Trophoblast cell (in vitro differentiated cells and primary cell): ENCODE data around the gene MACROD2.

Source experiments
- DNase-seq, 2 donors: peaks; one replicate each; pipeline ENCODE4 v3.0.0-alpha.2; 2016
- H2AFZ ChIP-seq: 2 replicates; pipeline ENCODE4 v1.6.1; 2013; ENCODE audit warnings: low read length, moderate library complexity, mild to moderate bottlenecking; ENCODE audit not compliant: insufficient read depth, poor library complexity
- H2AK5ac ChIP-seq: 2 replicates; pipeline ENCODE4 v1.6.1; 2013; ENCODE audit warnings: mild to moderate bottlenecking, low read length
- H2BK120ac ChIP-seq: 2 replicates; pipeline ENCODE4 v1.6.1; 2013; ENCODE audit warnings: low read length, mild to moderate bottlenecking, moderate library complexity; ENCODE audit not compliant: insufficient read depth, poor library complexity
- H2BK12ac ChIP-seq: 2 replicates; pipeline ENCODE4 v1.6.1; 2013; ENCODE audit warnings: mild to moderate bottlenecking, low read length, moderate library complexity
- H2BK5ac ChIP-seq: 2 replicates; pipeline ENCODE4 v1.6.1; 2013; ENCODE audit warnings: low read length, low read depth, moderate library complexity, mild to moderate bottlenecking; ENCODE audit not compliant: poor library complexity
- H3K14ac ChIP-seq: 2 replicates; pipeline ENCODE4 v1.6.1; 2013; ENCODE audit warnings: mild to moderate bottlenecking, low read length
- H3K18ac ChIP-seq: 2 replicates; pipeline ENCODE4 v1.6.1; 2013; ENCODE audit warnings: mild to moderate bottlenecking, low read length
- H3K23ac ChIP-seq: 2 replicates; pipeline ENCODE4 v1.6.1; 2013; ENCODE audit warnings: low read length
- H3K27ac ChIP-seq: 2 replicates; pipeline ENCODE4 v1.5.1; 2013; ENCODE audit warnings: low read depth, mild to moderate bottlenecking, inconsistent platforms, low read length, moderate library complexity
- H3K27me3 ChIP-seq: 2 replicates; pipeline ENCODE4 v1.6.1; 2013; ENCODE audit warnings: inconsistent platforms, mild to moderate bottlenecking, low read length, moderate library complexity; ENCODE audit not compliant: insufficient read depth
- H3K36me3 ChIP-seq, 2 experiments: 1 replicate in 1 of 2; 2 replicates in 1 of 2; pipeline ENCODE4 v1.6.1; 2013; ENCODE audit warnings: low read length in 2 of 2, mild to moderate bottlenecking in 2 of 2, moderate library complexity in 1 of 2; ENCODE audit not compliant: insufficient read depth in 2 of 2, control insufficient read depth in 1 of 2
- H3K4ac ChIP-seq: 2 replicates; pipeline ENCODE4 v1.6.1; 2013; ENCODE audit warnings: low read depth, mild to moderate bottlenecking, low read length, moderate library complexity
- H3K4me1 ChIP-seq, 2 experiments: 1 replicate in 1 of 2; 2 replicates in 1 of 2; pipeline ENCODE4 v1.6.1; 2013; ENCODE audit warnings: low read length in 2 of 2, mild to moderate bottlenecking in 2 of 2, moderate library complexity in 1 of 2; ENCODE audit not compliant: insufficient read depth in 2 of 2, control insufficient read depth in 1 of 2
- H3K4me2 ChIP-seq: 2 replicates; pipeline ENCODE4 v1.6.1; 2013; ENCODE audit warnings: inconsistent platforms, mild to moderate bottlenecking, low read length, moderate library complexity
- H3K4me3 ChIP-seq: 2 replicates; pipeline ENCODE4 v1.5.1; 2013; ENCODE audit warnings: mild to moderate bottlenecking, low read depth, low read length, inconsistent platforms
- H3K79me1 ChIP-seq: one replicate; pipeline ENCODE4 v1.6.1; 2013; ENCODE audit warnings: low read length
- H3K79me2 ChIP-seq: 2 replicates; pipeline ENCODE4 v1.6.1; 2013; ENCODE audit warnings: low read length, mild to moderate bottlenecking; ENCODE audit not compliant: control insufficient read depth, insufficient read depth, poor library complexity
- H3K9ac ChIP-seq: 2 replicates; pipeline ENCODE4 v1.6.1; 2013; ENCODE audit warnings: mild to moderate bottlenecking, low read length
- H3K9me3 ChIP-seq: 2 replicates; pipeline ENCODE4 v1.6.1; 2013; ENCODE audit warnings: low read depth, mild to moderate bottlenecking, control low read depth, inconsistent platforms, low read length; ENCODE audit not compliant: insufficient read depth
- H4K12ac ChIP-seq: 2 replicates; pipeline ENCODE4 v1.6.1; 2013; ENCODE audit warnings: low read depth, mild to moderate bottlenecking, low read length, moderate library complexity
- H4K8ac ChIP-seq: 2 replicates; pipeline ENCODE4 v1.6.1; 2013; ENCODE audit warnings: low read depth, mild to moderate bottlenecking, low read length, moderate library complexity
- H4K91ac ChIP-seq: one replicate; pipeline ENCODE4 v1.6.1; 2013; ENCODE audit warnings: low read depth, mild to moderate bottlenecking, low read length, moderate library complexity
- WGBS: extraction: QIAGEN DNeasy Blood & Tissue Kit; methylation state at CpG from one replicate; pipeline ENCODE4 v1.1.7; 2013; ENCODE audit warnings: missing lambda C conversion rate; ENCODE audit not compliant: insufficient read length, insufficient coverage; ENCODE audit errors: extremely low coverage; 5-methylcytosine and 5-hydroxymethylcytosine counted together

The MACROD2 gene

GRCh38 chr20:14062786-14063185, 67.5 kb downstream of the MACROD2 start:
- no peak overlapping the region for H2AFZ ChIP-seq
- no peaks in the 10 kb centered on the region for H3K79me1 ChIP-seq
- no peaks in the 10 kb centered on the region for H3K79me2 ChIP-seq
- no peak overlapping the region for H4K91ac ChIP-seq
- no CpG with 5 or more reads among the region's 1 CpG for WGBS
- no peak overlapping the region for H3K27ac ChIP-seq
- no peak overlapping the region for H3K9ac ChIP-seq
- H3K4me1 ChIP-seq: no peaks in the 10 kb centered on the region
- H3K23ac ChIP-seq: no peak overlapping the region
- H3K14ac ChIP-seq: no peak overlapping the region
- no peak for DNase-seq
- no peak overlapping the region for H2BK12ac ChIP-seq
- no peak overlapping the region for H3K4ac ChIP-seq
- H4K8ac ChIP-seq: no peak overlapping the region
- H2BK5ac ChIP-seq: no peak overlapping the region
- no peaks in the 10 kb centered on the region for H3K27me3 ChIP-seq
- no peak overlapping the region for H2BK120ac ChIP-seq
- no peaks in the 10 kb centered on the region for H3K9me3 ChIP-seq
- H3K4me3 ChIP-seq: no peak overlapping the region
- H3K18ac ChIP-seq: no peak overlapping the region
- no peak overlapping the region for H4K12ac ChIP-seq
- no peak overlapping the region for H2AK5ac ChIP-seq
- no peaks in the 10 kb centered on the region for H3K36me3 ChIP-seq
- no peak overlapping the region for H3K4me2 ChIP-seq

GRCh38 chr20:14064333-14064732, 69.0 kb downstream of the MACROD2 start:
- H3K36me3 ChIP-seq: no peaks in the 10 kb centered on the region
- H3K27ac ChIP-seq: no peak overlapping the region
- no peaks in the 10 kb centered on the region for H3K4me1 ChIP-seq
- no CpG with 5 or more reads among the region's 3 CpGs for WGBS
- H3K14ac ChIP-seq: no peak overlapping the region
- no peak overlapping the region for H2BK12ac ChIP-seq
- H3K4me3 ChIP-seq: no peak overlapping the region
- H3K27me3 ChIP-seq: no peaks in the 10 kb centered on the region
- no peak for DNase-seq
- H3K9ac ChIP-seq: no peak overlapping the region
- no peaks in the 10 kb centered on the region for H3K79me2 ChIP-seq
- H3K4me2 ChIP-seq: no peak overlapping the region
- H4K91ac ChIP-seq: no peak overlapping the region
- no peak overlapping the region for H2BK5ac ChIP-seq
- H3K79me1 ChIP-seq: no peaks in the 10 kb centered on the region
- no peak overlapping the region for H2AK5ac ChIP-seq
- no peak overlapping the region for H4K8ac ChIP-seq
- no peak overlapping the region for H3K4ac ChIP-seq
- no peak overlapping the region for H4K12ac ChIP-seq
- H3K18ac ChIP-seq: no peak overlapping the region
- H2AFZ ChIP-seq: no peak overlapping the region
- no peak overlapping the region for H3K23ac ChIP-seq
- no peak overlapping the region for H2BK120ac ChIP-seq
- no peaks in the 10 kb centered on the region for H3K9me3 ChIP-seq

- no peak overlapping the region for H2AFZ ChIP-seq
- no peak overlapping the region for H3K9ac ChIP-seq
- H3K18ac ChIP-seq: no peak overlapping the region
- no peak overlapping the region for H4K8ac ChIP-seq
- no peak overlapping the region for H3K4me3 ChIP-seq
- H3K14ac ChIP-seq: no peak overlapping the region
- no peaks in the 10 kb centered on the region for H3K79me1 ChIP-seq
- H3K4me2 ChIP-seq: no peak overlapping the region
- H3K4me1 ChIP-seq: no peaks in the 10 kb centered on the region
- H3K79me2 ChIP-seq: no peaks in the 10 kb centered on the region
- H2BK120ac ChIP-seq: no peak overlapping the region
- no peaks in the 10 kb centered on the region for H3K36me3 ChIP-seq
- H3K27me3 ChIP-seq: no peaks in the 10 kb centered on the region
- H2BK12ac ChIP-seq: no peak overlapping the region
- no peak overlapping the region for H4K91ac ChIP-seq
- no peak overlapping the region for H4K12ac ChIP-seq
- H2BK5ac ChIP-seq: no peak overlapping the region
- H3K23ac ChIP-seq: no peak overlapping the region
- H2AK5ac ChIP-seq: no peak overlapping the region
- H3K27ac ChIP-seq: no peak overlapping the region
- no CpG with 5 or more reads among the region's 5 CpGs for WGBS
- DNase-seq: no peak
- H3K9me3 ChIP-seq: no peaks in the 10 kb centered on the region
- no peak overlapping the region for H3K4ac ChIP-seq
Observed at GRCh38 chr20:14064921-14065320, 69.6 kb downstream of the MACROD2 start.

GRCh38 chr20:14065774-14066173, 70.5 kb downstream of the MACROD2 start:
- no peak for DNase-seq
- no peak overlapping the region for H3K4me2 ChIP-seq
- no peaks in the 10 kb centered on the region for H3K4me1 ChIP-seq
- H3K4ac ChIP-seq: no peak overlapping the region
- no peaks in the 10 kb centered on the region for H3K79me2 ChIP-seq
- no CpG with 5 or more reads among the region's 3 CpGs for WGBS
- no peak overlapping the region for H2BK120ac ChIP-seq
- no peak overlapping the region for H3K27ac ChIP-seq
- H3K79me1 ChIP-seq: no peaks in the 10 kb centered on the region
- no peaks in the 10 kb centered on the region for H3K9me3 ChIP-seq
- no peak overlapping the region for H3K4me3 ChIP-seq
- no peak overlapping the region for H2BK5ac ChIP-seq
- no peak overlapping the region for H3K18ac ChIP-seq
- H3K14ac ChIP-seq: no peak overlapping the region
- no peak overlapping the region for H3K23ac ChIP-seq
- no peak overlapping the region for H4K8ac ChIP-seq
- H2AK5ac ChIP-seq: no peak overlapping the region
- H3K36me3 ChIP-seq: no peaks in the 10 kb centered on the region
- H2AFZ ChIP-seq: no peak overlapping the region
- H3K9ac ChIP-seq: no peak overlapping the region
- H4K91ac ChIP-seq: no peak overlapping the region
- H3K27me3 ChIP-seq: no peaks in the 10 kb centered on the region
- H4K12ac ChIP-seq: no peak overlapping the region
- no peak overlapping the region for H2BK12ac ChIP-seq
